Small intestine (tissue), 7 donors: ENCODE results near the gene GRIK4. TPM values are rescaled to one million over a fixed set of nuclear protein-coding genes. Genes with fewer than 3 reads are reported as not detected.

Experiments used
- DNase-seq, 2 donors: peaks; one replicate each; pipeline versions ENCODE4 v3.0.0 to v3.0.0-alpha.2; 2013
- FAIRE-seq: peaks from 2 replicates; lab custom pipeline; 2012; peaks lifted over from hg19 to GRCh38; lab: Jason Lieb, UNC
- H3K27ac ChIP-seq, 3 donors: one replicate each; pipeline ENCODE4 v1.5.1; 2013; ENCODE audit warnings: low read length in 2 of 3, mild to moderate bottlenecking in 2 of 3, control low read depth in 1 of 3, inconsistent platforms in 1 of 3, low read depth in 1 of 3, moderate library complexity in 1 of 3
- H3K27me3 ChIP-seq, 3 donors: one replicate each; pipeline ENCODE4 v1.6.1; 2013; ENCODE audit warnings: low read length in 3 of 3, inconsistent platforms in 1 of 3; ENCODE audit not compliant: control insufficient read depth in 3 of 3, insufficient read depth in 3 of 3
- H3K36me3 ChIP-seq, 3 donors: one replicate each; pipeline ENCODE4 v1.6.1; 2013; ENCODE audit warnings: low read length in 3 of 3, inconsistent platforms in 1 of 3, low read depth in 1 of 3, mild to moderate bottlenecking in 1 of 3, moderate library complexity in 1 of 3; ENCODE audit not compliant: control insufficient read depth in 3 of 3, insufficient read depth in 2 of 3
- H3K4me1 ChIP-seq, 3 donors: one replicate each; pipeline ENCODE4 v1.6.1; 2013; ENCODE audit warnings: low read length in 2 of 3, inconsistent platforms in 1 of 3, low read depth in 1 of 3, mild to moderate bottlenecking in 1 of 3, moderate library complexity in 1 of 3; ENCODE audit not compliant: control insufficient read depth in 3 of 3, insufficient read depth in 2 of 3
- H3K4me3 ChIP-seq, 3 donors: one replicate each; pipeline ENCODE4 v1.5.1; 2013; ENCODE audit warnings: low read length in 3 of 3, control low read depth in 1 of 3, inconsistent platforms in 1 of 3, low read depth in 1 of 3, mild to moderate bottlenecking in 1 of 3, moderate library complexity in 1 of 3
- H3K9me3 ChIP-seq, 2 donors: one replicate each; pipeline ENCODE4 v1.6.1; 2013; ENCODE audit warnings: low read depth in 1 of 2, low read length in 1 of 2; ENCODE audit not compliant: control insufficient read depth in 2 of 2, insufficient read depth in 1 of 2
- WGBS, 3 donors: extraction: QIAGEN DNeasy Blood & Tissue Kit; methylation state at CpG; one replicate each; pipeline ENCODE4 v1.1.7; 2013; 5-methylcytosine and 5-hydroxymethylcytosine counted together
- polyA plus RNA-seq, 4 donors: library from polyadenylated mRNA; stranded (reverse) in 3 of 4; unstranded in 1 of 4; fragments of 200-250 nt in 3 of 4; fragments of 120-200 nt in 1 of 4; gene quantifications; one replicate each; pipeline versions ENCODE4 v1.2.1 to v1.2.3, GENCODE V29; 2013
- donor health status: healthy with polysubstance abuse.
- donor health status: control.
- donor health status: control.
- donor health status: Bipolar disorder and iron deficiency.
- donor health status: healthy.

Gene GRIK4
- polyA plus RNA-seq, 4 donors, result 0.15 to 1.4 (median 0.27) TPM; not detected in 1

DNA sequence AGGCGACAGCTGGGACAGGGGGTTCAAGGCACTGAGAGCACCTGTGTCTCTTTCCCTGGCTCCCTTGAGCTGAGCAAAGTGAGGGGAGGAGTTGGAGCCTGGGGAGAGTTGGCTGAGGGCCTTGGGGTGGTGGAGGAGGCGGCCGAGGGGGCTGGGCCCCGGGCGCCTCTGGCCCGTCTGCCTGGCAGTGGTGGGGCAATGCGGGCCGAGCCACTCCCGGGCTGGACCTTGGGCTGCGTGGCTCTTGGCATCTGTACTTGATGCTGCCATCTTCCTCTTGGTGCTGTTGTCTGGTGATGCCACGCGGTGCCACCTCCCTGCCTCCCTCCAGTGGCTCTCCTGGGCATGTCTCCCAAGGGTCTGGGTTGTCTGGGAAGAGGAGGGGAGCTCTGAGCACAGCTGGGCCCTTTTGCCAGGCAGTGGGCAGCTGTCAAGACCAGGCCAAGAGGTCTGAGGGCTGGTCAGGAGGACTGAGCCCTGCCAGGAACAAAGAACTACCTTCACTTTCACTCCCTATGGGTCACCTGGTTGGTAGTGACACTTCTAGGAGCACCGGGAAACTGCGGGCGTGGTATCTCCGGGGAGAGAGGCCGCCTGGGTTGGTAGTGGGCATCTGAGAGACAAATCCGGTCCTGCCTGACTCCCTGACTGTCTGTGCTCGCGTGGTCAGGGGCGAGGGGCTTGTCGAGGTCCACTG is 1.3 kb downstream of the GRIK4 start:
- H3K36me3 ChIP-seq, result no peaks in the 10 kb centered on the region
- no peak overlapping the region for H3K4me3 ChIP-seq
- FAIRE-seq (no peak), DNase-seq (no peak)
- 36 to 68% (median 62%) methylated on average over 11 to 22 of the region's 22 CpGs for WGBS, 3 donors
- H3K27me3 ChIP-seq, result peaks cover 2 to 36% (median 11%) of the 10 kb centered on the region in 3 donors
- no peak overlapping the region for H3K27ac ChIP-seq
- H3K9me3 ChIP-seq, result no peaks in the 10 kb centered on the region
- H3K4me1 ChIP-seq, result peaks cover 0 to 8% (median 0%) of the 10 kb centered on the region in 3 donors

GRCh38 chr11:120513436-120514315 is 2.1 kb downstream of the GRIK4 start:
- WGBS, 3 donors, result 78 to 86% (median 81%) methylated on average over 19 of the region's 19 CpGs
- peaks cover 0 to 8% (median 0%) of the 10 kb centered on the region in 3 donors for H3K4me1 ChIP-seq
- peaks cover 2 to 37% (median 11%) of the 10 kb centered on the region in 3 donors for H3K27me3 ChIP-seq
- FAIRE-seq (no peak), DNase-seq (no peak)
- no peaks in the 10 kb centered on the region for H3K36me3 ChIP-seq
- H3K4me3 ChIP-seq, result no peak overlapping the region
- H3K27ac ChIP-seq, result no peak overlapping the region
- H3K9me3 ChIP-seq, result no peaks in the 10 kb centered on the region

GRCh38 chr11:120514541-120515121 is 3.1 kb downstream of the GRIK4 start:
- H3K27ac ChIP-seq, result no peak overlapping the region
- no peak overlapping the region for H3K4me3 ChIP-seq
- H3K9me3 ChIP-seq, result no peaks in the 10 kb centered on the region
- FAIRE-seq (no peak), DNase-seq (no peak)
- WGBS, 3 donors, result 83 to 87% (median 87%) methylated on average over 14 of the region's 14 CpGs
- no peaks in the 10 kb centered on the region for H3K36me3 ChIP-seq
- peaks cover 0 to 8% (median 0%) of the 10 kb centered on the region in 3 donors for H3K4me1 ChIP-seq
- H3K27me3 ChIP-seq, result peaks cover 2 to 35% (median 9%) of the 10 kb centered on the region in 3 donors

- Histone ChIP-seq H3K9me3 (no peaks in the 10 kb centered on the region), H3K36me3 (no peaks in the 10 kb centered on the region), H3K27me3 (peaks cover 2 to 34% (median 6%) of the 10 kb centered on the region in 3 donors), H3K4me3 (no peak overlapping the region), H3K27ac (no peak overlapping the region), H3K4me1 (peaks cover 0 to 8% (median 0%) of the 10 kb centered on the region in 3 donors)
- WGBS, 3 donors, result 82 to 84% (median 83%) methylated on average over 7 of the region's 7 CpGs
- DNase-seq, result no peak
- no peak for FAIRE-seq
Measured at GRCh38 chr11:120515186-120515723, 3.7 kb downstream of the GRIK4 start.

DNA sequence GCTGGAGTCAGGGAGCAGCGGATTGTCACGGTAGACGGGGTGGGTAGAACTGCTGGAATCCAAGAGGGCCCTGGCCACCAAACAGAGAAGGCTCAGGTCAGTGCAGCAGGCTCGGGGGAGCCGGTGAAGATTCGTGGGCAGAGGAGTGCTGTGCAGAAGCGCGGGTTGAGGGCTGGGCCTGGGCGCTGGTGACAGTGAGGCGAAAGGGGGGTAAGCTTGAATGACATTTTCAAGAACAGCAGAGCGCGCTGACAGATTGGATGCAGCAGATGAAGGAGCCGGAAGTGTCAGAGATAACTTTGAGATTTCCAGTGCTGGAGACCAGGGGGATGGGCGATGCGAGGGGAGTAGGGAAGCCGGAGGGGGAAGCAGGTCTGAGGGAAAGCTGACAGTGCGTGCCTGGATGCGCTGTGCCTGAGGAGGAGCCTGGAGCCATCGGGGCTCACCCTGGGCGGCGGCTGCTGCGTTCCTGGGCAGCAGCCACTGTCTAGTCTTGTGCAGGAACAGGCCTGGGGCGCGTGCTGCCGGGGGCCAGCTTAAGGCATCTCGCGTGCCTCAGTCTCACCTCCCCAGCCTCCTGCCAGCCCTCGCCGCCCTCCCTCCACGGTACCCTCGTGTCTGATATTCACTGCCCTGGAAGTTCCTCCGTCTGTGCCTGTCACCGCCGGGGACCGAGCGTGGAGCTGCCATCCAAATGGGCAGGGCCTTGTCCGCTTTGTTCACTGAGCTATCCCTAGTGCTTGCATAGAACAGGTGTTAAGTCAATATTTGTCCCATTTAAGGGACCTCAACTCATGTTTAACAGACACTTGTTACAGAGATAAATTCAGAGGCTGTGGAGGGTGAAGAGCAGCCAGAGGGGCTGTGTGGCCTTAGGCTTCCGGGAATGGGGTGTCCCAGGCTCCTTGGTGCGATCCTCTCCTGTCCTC is 5.2 kb downstream of the GRIK4 start:
- WGBS, 3 donors, result 63 to 81% (median 73%) methylated on average over 38 to 39 of the region's 39 CpGs
- DNase-seq (no peak), FAIRE-seq (no peak)
- H3K4me3 ChIP-seq, result no peak overlapping the region
- no peak overlapping the region for H3K27ac ChIP-seq
- no peaks in the 10 kb centered on the region for H3K9me3 ChIP-seq
- H3K36me3 ChIP-seq, result no peaks in the 10 kb centered on the region
- H3K4me1 ChIP-seq, result peaks cover 0 to 8% (median 0%) of the 10 kb centered on the region in 3 donors
- peaks cover 2 to 34% (median 6%) of the 10 kb centered on the region in 3 donors for H3K27me3 ChIP-seq

DNA sequence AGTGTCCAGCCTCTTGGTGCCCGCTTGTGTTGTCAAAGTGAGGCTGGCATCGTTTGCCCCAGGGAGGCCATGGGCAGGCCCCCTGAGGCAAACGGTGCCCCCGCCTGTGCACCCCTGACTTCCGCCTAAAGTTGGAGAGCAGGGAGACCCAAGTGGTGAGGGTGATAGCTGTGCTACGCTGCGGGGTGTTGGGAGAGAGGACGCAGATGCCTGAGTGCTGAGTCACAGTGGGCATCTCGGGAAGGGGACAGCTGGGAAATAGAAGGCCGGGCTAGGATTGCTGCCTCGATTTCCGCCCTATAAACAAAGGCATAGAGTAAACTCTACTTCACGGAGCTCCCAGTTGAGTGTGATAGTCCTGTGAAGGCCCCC is 5.8 kb downstream of the GRIK4 start:
- no peak for FAIRE-seq
- 67 to 82% (median 68%) methylated on average over 13 of the region's 13 CpGs for WGBS, 3 donors
- H3K27me3 ChIP-seq, result peaks cover 4 to 31% (median 6%) of the 10 kb centered on the region in 3 donors

GRCh38 chr11:120517801-120518291 is 6.3 kb downstream of the GRIK4 start:
- 76 to 83% (median 82%) methylated on average over 7 of the region's 7 CpGs for WGBS, 3 donors
- Histone ChIP-seq H3K4me3 (no peak overlapping the region), H3K27ac (no peak overlapping the region), H3K36me3 (no peaks in the 10 kb centered on the region), H3K4me1 (peaks cover 0 to 3% (median 0%) of the 10 kb centered on the region in 3 donors), H3K27me3 (peaks cover 2 to 33% (median 6%) of the 10 kb centered on the region in 3 donors), H3K9me3 (no peaks in the 10 kb centered on the region)
- FAIRE-seq, result no peak
- no peak for DNase-seq

More for the DNA sequence above, 5.8 kb downstream of the GRIK4 start:
- no peaks in the 10 kb centered on the region for H3K9me3 ChIP-seq
- no peak overlapping the region for H3K27ac ChIP-seq
- H3K36me3 ChIP-seq, result no peaks in the 10 kb centered on the region
- H3K4me3 ChIP-seq, result no peak overlapping the region
- peaks cover 0 to 3% (median 0%) of the 10 kb centered on the region in 3 donors for H3K4me1 ChIP-seq
- no peak for DNase-seq
